Common myeloid progenitor, CD34-positive (primary cell): Measurements from ENCODE around the gene SFXN5.

ENCODE experiments used
- CTCF ChIA-PET: fragments of 350-600 bp; sonication (Branson Sonifier 250); formaldehyde crosslinking; loops from one replicate; lab custom pipeline; 2021; ENCODE audit warnings: antibody characterized with exemption; lab: Charles Lee
- POLR2A ChIA-PET: fragments of 350-600 bp; sonication (Branson Sonifier 250); formaldehyde crosslinking; loops from one replicate; lab custom pipeline; 2021; ENCODE audit warnings: antibody characterized with exemption; lab: Charles Lee
- DNase-seq, 3 donors: peaks; one replicate each; pipeline versions ENCODE4 v3.0.0 to v3.0.0-alpha.2; 2013
- H3K27ac ChIP-seq, 2 experiments: 1 replicate in 1 of 2; 2 replicates in 1 of 2; pipeline ENCODE4 v1.7.0; 2013; ENCODE audit warnings: inconsistent platforms in 2 of 2, low read length in 2 of 2, mild to moderate bottlenecking in 2 of 2, low read depth in 1 of 2, moderate library complexity in 1 of 2; ENCODE audit not compliant: severe bottlenecking in 2 of 2, insufficient read depth in 1 of 2, poor library complexity in 1 of 2
- H3K27me3 ChIP-seq, 5 experiments: replicated peaks in 2 of 5; 1 replicate in 3 of 5; 2 replicates in 2 of 5; pipeline versions ENCODE4 v1.6.1 to v1.7.0; 2013; ENCODE audit warnings: low read length in 4 of 5, mild to moderate bottlenecking in 2 of 5, moderate library complexity in 2 of 5, inconsistent platforms in 1 of 5; ENCODE audit not compliant: insufficient read depth in 5 of 5, control insufficient read depth in 4 of 5
- H3K36me3 ChIP-seq, 4 experiments: 1 replicate in 2 of 4; 2 replicates in 2 of 4; pipeline versions ENCODE4 v1.6.1 to v1.7.0; 2013; ENCODE audit warnings: low read length in 3 of 4, control low read depth in 1 of 4, mild to moderate bottlenecking in 1 of 4; ENCODE audit not compliant: control insufficient read depth in 4 of 4, insufficient read depth in 4 of 4
- H3K4me1 ChIP-seq, 4 experiments: 1 replicate in 3 of 4; 2 replicates in 1 of 4; pipeline versions ENCODE4 v1.6.1 to v1.7.1; 2013; ENCODE audit warnings: low read length in 3 of 4, mild to moderate bottlenecking in 3 of 4, control low read depth in 1 of 4, inconsistent platforms in 1 of 4, moderate library complexity in 1 of 4; ENCODE audit not compliant: control insufficient read depth in 4 of 4, insufficient read depth in 4 of 4; ENCODE audit errors: control extremely low read depth in 1 of 4
- H3K4me3 ChIP-seq, 7 experiments: 1 replicate in 4 of 7; 2 replicates in 3 of 7; pipeline versions ENCODE4 v1.5.1 to v1.7.0; 2013; ENCODE audit warnings: mild to moderate bottlenecking in 7 of 7, low read length in 6 of 7, moderate library complexity in 6 of 7, inconsistent platforms in 2 of 7, low read depth in 2 of 7, control low read depth in 1 of 7; ENCODE audit not compliant: insufficient read depth in 4 of 7, control insufficient read depth in 1 of 7; ENCODE audit errors: extremely low read depth in 1 of 7
- H3K9me3 ChIP-seq, 5 experiments: 1 replicate in 4 of 5; 2 replicates in 1 of 5; pipeline versions ENCODE4 v1.6.1 to v1.7.1; 2013; ENCODE audit warnings: low read length in 4 of 5, mild to moderate bottlenecking in 2 of 5, inconsistent platforms in 1 of 5, low read depth in 1 of 5, moderate library complexity in 1 of 5; ENCODE audit not compliant: control insufficient read depth in 4 of 5, insufficient read depth in 2 of 5; ENCODE audit errors: control extremely low read depth in 1 of 5
- WGBS: methylation state at CpG from one replicate; pipeline ENCODE4 v1.1.5; 2013; ENCODE audit not compliant: insufficient coverage; 5-methylcytosine and 5-hydroxymethylcytosine counted together

Gene SFXN5

GRCh38 chr2:73007991-73008765 lies 63.3 kb downstream of the SFXN5 start:
- Histone ChIP-seq H3K27ac (no peak overlapping the region), H3K36me3 (peaks cover 0 to 7% (median 2%) of the 10 kb centered on the region in 4 experiments), H3K27me3 (no peaks in the 10 kb centered on the region), H3K4me1 (no peaks in the 10 kb centered on the region), H3K4me3 (no peak overlapping the region), H3K9me3 (no peaks in the 10 kb centered on the region)
- WGBS: 95% methylated on average over 17 of the region's 21 CpGs
- POLR2A ChIA-PET: no interaction called here
- CTCF ChIA-PET: interaction anchor here (1.0 kb wide), 1 partner anchor 75 kb away, joined by 3 read pairs; no protein-coding TSS in a partner anchor
- no peak for DNase-seq

DNA sequence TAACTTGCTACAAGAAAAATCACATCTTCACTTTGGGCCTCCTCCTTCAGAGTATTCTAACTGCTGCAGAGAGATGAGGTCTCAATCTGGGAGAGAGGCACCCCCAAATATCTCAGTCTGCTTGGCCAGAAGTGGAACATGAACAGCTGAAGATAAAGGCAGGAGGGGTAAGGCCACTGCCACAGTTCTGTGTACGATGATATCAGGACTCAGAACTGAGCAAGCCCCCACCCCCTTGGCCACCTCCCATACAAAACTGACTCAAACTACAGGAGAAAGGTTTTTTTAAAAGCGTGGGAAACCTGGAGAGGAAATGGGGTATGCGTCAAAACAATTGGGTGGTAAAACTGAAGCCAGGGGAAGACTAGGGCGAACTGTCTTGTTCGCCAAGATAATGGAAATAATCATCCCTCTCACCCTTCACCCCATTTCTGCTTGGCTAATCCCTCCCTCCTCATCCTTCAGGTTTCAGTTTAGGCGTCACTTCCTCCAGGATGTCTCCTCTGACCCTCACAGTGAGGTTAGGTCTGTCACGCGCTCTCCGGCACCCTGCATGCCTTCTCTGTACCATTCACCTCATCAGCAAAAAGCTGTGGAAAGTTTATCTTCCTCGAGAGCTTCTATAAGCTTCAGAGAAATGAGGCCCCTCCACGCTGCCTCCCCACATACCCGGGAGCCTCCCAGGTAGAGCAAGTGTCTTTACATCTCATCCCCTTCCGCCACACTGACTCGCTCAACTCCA lies 64.4 kb downstream of the SFXN5 start:
- DNase-seq: no peak
- 90% methylated on average over 6 of the region's 14 CpGs for WGBS
- Histone ChIP-seq H3K4me1 (no peaks in the 10 kb centered on the region), H3K9me3 (no peaks in the 10 kb centered on the region), H3K27me3 (no peaks in the 10 kb centered on the region), H3K27ac (no peak overlapping the region), H3K4me3 (no peak overlapping the region), H3K36me3 (peaks cover 0 to 7% (median 2%) of the 10 kb centered on the region in 4 experiments)
- ChIA-PET CTCF (interaction anchor here (0.6 kb wide), 1 partner anchor 37 kb away, joined by 4 read pairs; no protein-coding TSS in a partner anchor), POLR2A (no interaction called here)

DNA sequence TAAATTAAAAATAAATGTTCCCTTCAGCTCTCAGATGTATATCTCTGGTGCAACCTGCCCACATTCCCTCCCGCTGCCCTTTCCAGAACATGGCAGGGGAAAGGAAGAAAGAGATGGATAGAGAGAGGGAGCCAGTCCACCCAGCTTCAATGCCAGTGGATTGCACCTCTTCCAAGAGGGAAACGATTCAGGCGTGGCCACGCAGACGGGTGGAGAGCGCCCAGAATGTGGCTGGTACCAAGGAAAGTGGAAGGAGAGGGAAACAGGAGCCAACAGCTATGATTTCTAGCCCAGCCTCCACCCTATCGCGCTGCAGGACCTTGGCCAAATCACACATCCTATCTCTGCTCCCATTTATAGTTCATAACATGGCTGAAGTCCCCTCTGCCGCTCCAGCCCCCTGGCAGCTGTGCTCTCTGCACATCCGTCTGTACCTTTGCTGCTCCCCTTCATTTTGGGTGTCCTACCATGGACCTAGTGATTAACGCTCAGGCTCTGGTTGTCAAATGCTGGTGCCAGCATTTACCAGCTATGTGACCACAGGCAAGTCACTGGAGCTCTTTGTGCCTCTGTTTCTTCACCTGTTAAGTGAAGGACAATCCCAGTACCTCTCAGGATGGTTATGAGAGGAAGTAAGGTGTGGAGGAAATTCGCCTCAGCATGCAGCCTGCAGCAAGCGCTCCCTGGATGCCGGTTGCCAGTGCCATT lies 66.5 kb downstream of the SFXN5 start:
- H3K36me3 ChIP-seq: peaks cover 0 to 7% (median 3%) of the 10 kb centered on the region in 4 experiments
- 88% methylated on average over 9 of the region's 14 CpGs for WGBS
- H3K27me3 ChIP-seq: no peaks in the 10 kb centered on the region
- CTCF ChIA-PET: interaction anchor here (1.1 to 1.3 kb wide), 2 partner anchors 8 to 13 kb away, joined by 4 to 6 read pairs; no protein-coding TSS in a partner anchor
- H3K4me3 ChIP-seq: no peak overlapping the region
- no peak for DNase-seq
- POLR2A ChIA-PET: no interaction called here
- H3K4me1 ChIP-seq: no peaks in the 10 kb centered on the region
- H3K9me3 ChIP-seq: no peaks in the 10 kb centered on the region
- no peak overlapping the region for H3K27ac ChIP-seq

GRCh38 chr2:73004466-73004865 lies 67.0 kb downstream of the SFXN5 start:
- CTCF ChIA-PET: interaction anchor here (0.8 to 1.3 kb wide), 4 partner anchors 10 to 110 kb away, joined by 3 to 6 read pairs (median 3); no protein-coding TSS in a partner anchor

GRCh38 chr2:73003027-73003426 lies 68.5 kb downstream of the SFXN5 start:
- Histone ChIP-seq H3K4me3 (no peak overlapping the region), H3K27ac (no peak overlapping the region), H3K9me3 (no peaks in the 10 kb centered on the region), H3K4me1 (no peaks in the 10 kb centered on the region), H3K36me3 (peaks cover 0 to 7% (median 4%) of the 10 kb centered on the region in 4 experiments), H3K27me3 (no peaks in the 10 kb centered on the region)
- CTCF ChIA-PET: no interaction called here
- WGBS: 98% methylated on average over 7 of the region's 8 CpGs
- no peak for DNase-seq
- POLR2A ChIA-PET: no interaction called here

More at GRCh38 chr2:73004466-73004865, 67.0 kb downstream of the SFXN5 start:
- H3K27ac ChIP-seq: no peak overlapping the region
- no peak overlapping the region for H3K4me3 ChIP-seq
- POLR2A ChIA-PET: no interaction called here
- 100% methylated on average over 8 of the region's 12 CpGs for WGBS
- peaks cover 0 to 7% (median 3%) of the 10 kb centered on the region in 4 experiments for H3K36me3 ChIP-seq
- no peak for DNase-seq
- H3K4me1 ChIP-seq: no peaks in the 10 kb centered on the region
- H3K9me3 ChIP-seq: no peaks in the 10 kb centered on the region
- H3K27me3 ChIP-seq: no peaks in the 10 kb centered on the region

- Histone ChIP-seq H3K4me1 (no peaks in the 10 kb centered on the region), H3K27ac (no peak overlapping the region), H3K27me3 (no peaks in the 10 kb centered on the region), H3K4me3 (no peak overlapping the region), H3K36me3 (peaks cover 0 to 7% (median 4%) of the 10 kb centered on the region in 4 experiments), H3K9me3 (no peaks in the 10 kb centered on the region)
- 86% methylated on average over 6 of the region's 6 CpGs for WGBS
- POLR2A ChIA-PET: no interaction called here
- CTCF ChIA-PET: no interaction called here
- no peak for DNase-seq
Observed at GRCh38 chr2:73000808-73001570, 70.5 kb downstream of the SFXN5 start.
